Hematopoietic multipotent progenitor cell treated with erythropoietin and hydrocortisone succinate and interleukin-3 and kit ligand, for 17 days (in vitro differentiated cells): ENCODE data around the gene AIG1.

ENCODE experiments used
- DNase-seq: peaks from one replicate; pipeline ENCODE4 v3.0.0-alpha.2; 2015; ENCODE audit warnings: low spot score

The AIG1 gene

DNA sequence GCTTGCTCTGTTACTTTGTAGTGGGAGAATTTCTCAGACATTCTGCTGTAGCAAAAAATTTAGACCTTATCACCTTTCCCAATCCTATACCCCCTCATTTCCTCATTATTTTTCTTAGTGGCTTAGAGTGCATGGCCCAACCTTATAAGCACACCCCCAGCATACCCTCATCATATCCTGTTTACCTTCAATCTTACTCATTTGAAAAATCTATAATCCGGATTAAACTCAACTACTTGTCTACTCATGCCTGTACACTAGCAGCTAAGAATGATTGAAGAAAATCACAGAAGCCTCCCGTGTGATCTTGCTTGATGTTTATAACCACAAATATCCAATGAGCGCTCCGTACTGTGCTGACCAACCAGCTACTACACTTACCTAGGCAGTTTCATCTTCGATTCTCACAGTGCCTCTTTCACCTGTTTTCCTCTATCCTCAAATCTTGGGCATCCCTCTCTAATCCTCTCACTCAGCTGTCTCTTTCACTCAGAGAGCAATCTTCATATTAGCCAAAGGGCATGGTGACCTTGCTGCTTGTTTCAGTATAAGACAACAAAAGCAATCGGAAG lies 36.6 kb downstream of the AIG1 start:
- no peak for DNase-seq

DNA sequence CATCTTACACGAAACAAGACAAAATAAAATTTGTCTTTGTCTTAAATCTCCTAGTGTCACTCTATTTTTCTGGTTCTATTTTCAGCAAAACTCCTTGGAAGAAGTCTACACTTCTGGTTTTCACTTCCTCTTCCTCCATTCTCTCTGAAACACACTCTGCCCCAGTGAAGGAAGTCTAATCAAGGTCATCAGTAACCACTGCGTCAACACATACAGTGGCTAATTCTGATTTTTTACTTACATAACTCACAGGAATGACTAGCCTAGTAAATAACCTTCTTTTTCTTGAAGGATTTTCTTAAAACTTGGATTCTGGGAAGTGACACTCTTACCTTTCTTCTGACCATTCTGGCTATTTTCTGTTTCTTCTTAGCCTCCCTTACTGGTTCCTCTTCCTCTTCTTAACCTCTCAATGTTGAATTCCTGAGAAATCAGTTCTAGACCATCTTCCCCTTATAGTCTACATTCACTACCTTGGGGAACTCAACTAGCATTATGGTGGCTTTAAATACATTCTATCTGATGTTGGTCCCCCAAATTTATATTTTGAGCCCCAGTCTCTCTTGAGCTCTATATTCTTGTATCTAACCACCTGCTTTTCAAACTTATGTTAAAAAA lies 37.5 kb downstream of the AIG1 start:
- DNase-seq: no peak

DNA sequence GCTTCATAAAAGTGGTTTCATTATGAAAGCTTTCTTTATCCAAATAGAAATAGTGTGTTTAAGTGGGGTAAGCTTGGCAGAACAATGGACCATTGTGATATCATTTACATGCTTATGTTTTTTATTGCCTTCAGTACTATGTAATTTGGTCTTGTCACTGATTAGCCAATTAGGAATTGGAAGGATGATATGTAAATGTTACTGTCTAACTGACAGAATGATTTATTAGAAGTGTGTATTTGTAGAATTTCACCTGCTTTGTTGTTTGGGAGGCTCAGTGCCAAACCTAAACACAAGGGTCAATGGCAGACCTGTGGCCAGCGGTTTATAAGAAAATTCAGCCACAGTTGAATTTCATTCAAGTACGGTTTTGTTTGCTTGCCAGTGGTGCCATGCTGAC lies 39.0 kb downstream of the AIG1 start:
- DNase-seq: no peak

DNA sequence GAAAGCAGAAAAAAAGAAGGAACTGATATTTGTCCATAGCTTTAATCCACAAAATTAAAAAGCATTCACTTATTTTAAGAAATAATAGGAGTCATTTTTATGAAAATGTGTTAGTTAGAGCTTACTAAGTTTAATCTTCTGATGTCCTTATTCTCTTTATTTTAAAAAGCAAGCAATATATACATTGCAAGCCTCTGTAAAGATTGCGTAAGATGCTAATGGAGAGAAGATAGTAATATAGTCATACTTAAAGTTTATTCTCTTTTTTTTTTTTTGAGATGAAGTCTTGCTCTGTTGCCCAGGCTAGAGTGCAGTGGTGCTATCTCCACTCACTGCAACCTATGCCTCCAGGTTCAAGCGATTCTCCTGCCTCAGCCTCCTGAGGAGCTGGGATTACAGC lies 39.7 kb downstream of the AIG1 start:
- DNase-seq: no peak

DNA sequence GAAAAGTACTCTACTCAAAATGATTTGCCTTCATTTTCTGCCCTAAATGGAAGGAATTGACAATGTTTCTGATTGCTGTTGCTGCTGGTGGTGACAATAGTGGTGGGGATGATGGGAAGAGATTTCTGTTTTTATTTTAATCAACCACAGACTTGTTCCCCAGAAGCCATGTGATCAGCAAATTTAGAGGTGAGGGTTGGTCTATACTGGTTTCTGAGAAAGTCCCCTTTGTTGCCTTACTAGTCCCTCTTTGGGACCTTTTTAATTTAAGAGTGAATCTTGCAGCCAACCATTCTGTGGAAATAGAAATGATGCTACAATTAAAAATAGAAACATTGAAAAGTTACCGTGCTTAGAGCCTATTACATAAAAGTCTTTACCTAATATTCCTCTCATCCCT lies 43.2 kb downstream of the AIG1 start:
- DNase-seq: no peak

DNA sequence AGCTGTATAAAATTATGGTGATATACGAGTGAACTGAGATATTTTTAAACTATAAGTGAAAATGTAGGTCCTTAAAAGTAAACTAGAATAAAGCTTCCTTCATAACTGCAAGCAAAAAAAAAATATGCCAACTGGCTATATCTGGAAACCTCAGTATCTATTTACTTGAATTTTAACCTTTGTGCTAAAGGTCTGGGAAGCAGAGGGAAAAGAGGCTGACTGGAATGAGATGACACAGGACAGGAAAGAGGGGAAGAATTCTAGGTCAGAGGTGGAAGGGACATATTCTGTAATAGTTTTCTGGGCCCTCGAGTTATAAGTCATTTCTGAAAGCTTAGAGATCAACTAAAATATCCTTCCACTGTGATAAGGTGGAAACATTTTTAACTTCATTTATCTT lies 46.8 kb downstream of the AIG1 start:
- DNase-seq: no peak

DNA sequence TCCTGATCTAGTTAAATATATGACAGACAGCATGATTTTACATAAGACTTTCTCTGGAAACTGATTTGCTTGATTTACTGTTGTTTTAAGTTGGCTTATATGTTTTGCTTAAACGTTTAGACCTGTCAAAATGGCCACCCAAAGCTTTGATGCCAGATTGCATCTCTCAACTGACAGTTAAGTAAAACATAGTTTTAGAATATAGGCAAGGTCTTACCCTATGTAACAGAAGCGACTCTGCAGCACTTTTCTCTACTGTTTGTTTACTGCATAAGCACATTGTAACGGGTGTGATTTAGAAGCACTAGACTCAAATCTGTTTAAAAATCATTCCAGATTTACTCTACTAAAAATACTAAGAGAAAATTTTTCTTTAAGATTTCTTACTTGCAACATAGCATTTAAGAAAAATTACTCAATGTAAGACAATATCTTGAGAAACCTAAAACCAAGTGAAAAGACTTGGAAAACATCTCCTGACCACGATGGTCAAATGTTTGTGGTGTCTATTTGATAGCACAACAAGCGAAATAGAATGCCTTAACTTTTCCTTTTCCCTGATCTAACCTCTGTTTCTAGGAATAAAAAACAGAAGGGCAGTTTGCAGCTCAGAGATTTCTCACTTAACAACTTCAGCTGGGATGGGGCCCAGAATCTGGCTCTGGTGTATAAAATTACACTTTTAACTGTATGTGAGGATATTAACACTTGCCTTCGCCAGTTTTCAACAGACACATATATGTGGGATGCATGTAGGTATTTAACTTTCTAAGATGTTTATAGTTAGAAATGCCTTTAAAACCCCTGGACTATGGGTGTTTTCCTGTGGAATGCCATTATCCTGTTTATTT lies 47.4 kb downstream of the AIG1 start:
- DNase-seq: no peak

DNA sequence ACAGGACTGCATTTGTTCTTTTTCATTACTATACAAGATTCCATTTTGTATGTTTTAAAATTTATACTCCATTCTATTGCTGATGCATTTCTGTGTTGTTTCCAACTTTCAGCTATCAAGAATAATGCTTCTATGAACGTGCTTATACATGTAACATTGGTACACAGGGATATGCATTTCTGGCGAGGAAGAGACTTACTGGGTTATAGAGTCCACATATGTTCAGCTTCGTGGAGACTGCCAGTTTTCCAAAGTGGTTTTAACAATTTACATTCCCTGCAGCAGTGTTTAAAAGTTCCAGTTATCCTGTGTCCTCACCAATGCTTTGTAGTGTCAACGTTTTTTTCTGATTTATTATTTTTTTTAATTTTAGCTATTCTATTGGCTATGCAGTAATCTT lies 48.5 kb downstream of the AIG1 start:
- no peak for DNase-seq

DNA sequence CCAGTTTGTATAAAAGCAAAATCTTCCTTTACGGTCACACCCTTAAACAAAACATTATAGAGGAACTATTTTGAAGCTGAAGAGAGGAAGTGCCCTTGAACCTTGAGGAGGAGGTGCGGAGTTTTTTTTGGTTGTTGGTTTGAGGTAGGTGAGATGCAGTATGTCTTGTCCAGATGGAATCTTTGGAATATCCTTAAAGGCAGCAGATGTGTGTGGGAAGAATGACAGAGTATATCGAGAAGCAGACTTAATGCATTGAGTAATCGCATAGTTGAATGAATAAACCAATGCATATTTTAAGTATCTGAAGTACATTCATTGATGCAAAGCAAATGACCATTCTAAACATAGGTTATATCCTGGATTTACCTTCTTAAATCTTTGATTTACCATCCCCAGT lies 49.9 kb downstream of the AIG1 start:
- DNase-seq: no peak

DNA sequence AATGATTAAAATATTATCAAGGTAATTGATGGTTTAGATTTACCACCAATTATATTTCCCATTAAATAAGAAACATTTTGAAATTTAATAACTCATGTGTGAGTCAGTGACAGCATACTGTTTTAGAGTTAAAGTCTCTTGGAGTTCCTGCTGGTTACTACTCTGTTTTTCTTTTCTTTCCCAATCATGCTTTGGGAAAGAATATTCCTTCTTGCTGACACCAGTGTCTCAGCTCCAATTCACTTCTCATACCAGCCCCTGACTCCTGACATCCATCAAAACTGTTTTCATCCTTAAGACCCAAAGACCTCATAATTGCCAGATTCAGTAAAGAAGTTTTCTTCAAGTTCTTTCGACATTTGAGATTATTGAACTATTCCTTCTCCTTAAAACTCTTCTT lies 50.3 kb downstream of the AIG1 start:
- DNase-seq: no peak

DNA sequence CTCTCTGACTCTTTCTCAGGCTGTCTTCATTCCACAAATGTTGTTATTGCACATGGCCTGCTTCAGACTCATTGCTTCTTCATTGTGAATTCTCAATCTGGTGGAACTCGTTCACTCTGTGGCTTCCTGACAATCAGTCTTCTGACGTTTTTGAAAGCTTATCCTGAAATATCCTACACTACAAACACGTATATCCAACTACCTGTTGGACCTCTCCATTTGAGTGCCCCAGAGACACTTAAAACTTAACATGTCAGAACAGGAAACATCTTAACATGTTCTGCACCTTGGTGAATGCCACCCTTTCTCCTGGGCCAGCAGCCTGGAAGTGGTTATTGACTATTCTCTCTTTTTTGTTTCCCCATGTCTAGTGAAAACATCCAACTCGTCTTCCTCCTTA lies 50.8 kb downstream of the AIG1 start:
- DNase-seq: no peak

DNA sequence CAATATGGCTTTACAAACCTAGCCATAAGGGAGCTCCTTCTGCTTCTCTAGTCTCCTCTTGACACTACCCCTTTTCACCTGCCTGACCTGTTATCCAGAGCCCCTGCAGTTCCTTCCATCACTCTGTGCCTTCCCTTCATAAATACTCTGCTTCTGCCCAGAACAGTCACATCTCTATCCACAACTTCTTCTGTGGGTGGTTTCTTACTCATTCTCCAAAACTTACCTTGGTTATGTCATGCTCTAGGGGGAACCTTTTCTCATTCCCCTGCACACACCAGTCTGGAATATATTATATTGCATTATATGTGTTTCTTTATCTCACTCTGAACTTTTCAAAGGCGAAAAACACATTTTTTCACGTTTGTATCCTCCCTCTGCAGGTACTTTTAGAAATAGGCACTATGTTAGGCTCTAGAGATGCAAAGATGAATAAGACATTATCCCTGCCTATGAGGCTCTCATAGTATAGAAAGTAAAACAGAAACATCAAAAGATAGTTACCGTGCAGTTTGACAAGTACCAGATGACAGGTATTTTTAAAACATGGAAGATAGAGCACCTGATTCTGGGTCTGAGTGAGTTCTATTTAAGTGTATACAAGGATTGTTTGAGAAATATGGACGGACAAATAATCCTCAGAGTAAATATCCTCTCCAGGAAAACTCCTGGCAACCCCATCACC lies 51.5 kb downstream of the AIG1 start:
- DNase-seq: no peak

DNA sequence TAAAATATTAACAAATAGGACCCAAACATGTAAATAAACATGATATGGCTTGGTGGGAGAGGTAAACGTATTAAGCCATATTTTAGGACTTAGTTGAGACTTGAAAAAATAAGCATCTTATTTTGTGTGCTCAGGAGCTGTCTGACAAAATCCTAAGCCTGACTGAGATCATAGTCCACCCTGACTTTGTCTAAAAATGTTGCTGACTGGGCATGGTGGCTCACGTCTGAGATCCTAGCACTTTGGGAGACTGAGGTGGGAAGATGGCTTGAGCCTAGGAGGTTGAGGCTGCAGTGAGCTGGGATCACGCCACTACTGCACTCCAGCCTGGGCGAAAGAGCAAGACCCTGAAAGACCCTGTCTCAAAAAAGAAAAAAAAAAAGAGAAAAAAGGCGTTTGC lies 52.1 kb downstream of the AIG1 start:
- no peak for DNase-seq

DNA sequence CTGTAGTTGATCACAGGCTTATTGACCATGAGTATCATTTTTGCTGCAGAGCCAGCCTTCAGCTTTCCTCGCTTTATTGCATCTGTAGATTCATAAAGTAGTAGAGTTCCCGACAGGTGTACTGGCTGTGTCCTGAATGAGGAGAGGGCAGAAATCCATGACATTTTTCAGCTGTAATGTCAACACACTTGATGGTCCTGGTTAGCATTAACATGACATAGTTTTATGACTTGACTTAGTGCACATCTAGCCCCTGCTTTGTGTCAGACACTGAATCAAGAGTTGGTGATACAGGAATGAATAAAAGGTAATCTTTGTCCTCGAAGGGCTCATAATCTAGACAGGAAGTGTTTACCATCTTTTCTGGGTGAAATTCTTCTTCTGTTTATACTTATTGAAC lies 55.0 kb downstream of the AIG1 start:
- DNase-seq: no peak

DNA sequence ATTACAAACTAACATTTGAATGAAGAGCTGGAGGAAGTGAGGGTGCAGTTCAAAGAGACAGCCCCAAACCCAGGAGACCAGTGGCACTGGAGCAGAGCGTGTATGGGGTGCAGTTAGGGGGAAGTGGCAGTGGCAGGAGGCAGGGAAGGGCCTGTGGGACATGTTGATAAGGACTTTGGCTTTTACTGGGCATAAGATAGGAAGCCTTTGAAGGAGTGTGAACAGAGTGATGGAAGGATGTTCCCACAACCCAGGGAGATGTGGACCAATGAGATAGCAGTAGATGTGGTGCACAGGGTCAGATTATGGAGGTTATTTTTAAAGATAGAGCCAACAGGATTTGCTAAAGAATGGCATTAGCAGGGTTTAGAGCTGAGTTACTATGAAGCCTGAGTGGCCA lies 56.4 kb downstream of the AIG1 start:
- no peak for DNase-seq

DNA sequence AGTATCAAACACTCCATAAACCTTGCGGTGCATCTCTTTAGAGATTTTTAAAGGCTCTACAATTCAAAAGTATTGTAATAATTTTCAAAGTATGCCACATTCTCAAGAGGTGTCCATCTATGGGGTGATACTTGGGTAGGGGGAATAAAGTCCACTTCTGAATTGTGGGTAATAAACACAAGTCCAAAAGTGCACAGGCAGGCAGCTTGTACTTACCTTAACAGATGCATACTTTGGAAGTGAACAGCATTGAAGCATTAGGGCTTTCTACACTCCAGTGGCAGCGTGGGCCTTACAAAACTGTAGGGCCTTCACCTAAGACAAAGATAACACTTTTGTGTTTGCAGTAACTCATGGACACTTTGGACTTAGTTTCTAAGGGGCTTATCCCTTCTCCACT lies 58.6 kb downstream of the AIG1 start:
- DNase-seq: no peak

DNA sequence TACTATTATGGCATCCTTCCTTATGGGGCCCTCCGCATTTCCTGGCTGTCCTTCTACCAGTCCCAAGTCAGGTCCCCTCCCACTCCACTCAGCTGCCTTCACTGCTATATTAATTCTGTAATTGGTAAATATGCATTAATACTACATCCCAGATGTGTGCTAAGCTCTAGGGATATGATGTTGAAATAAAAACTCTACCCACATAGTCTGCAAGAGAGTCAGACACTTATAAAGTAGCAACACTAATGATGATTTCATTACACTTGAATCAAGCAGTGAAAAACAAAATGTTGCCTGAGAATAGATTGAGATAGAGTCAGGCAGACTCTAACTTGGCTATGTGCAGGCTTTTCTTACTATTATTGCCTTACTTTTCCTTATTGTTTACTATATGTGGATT lies 62.4 kb downstream of the AIG1 start:
- no peak for DNase-seq

DNA sequence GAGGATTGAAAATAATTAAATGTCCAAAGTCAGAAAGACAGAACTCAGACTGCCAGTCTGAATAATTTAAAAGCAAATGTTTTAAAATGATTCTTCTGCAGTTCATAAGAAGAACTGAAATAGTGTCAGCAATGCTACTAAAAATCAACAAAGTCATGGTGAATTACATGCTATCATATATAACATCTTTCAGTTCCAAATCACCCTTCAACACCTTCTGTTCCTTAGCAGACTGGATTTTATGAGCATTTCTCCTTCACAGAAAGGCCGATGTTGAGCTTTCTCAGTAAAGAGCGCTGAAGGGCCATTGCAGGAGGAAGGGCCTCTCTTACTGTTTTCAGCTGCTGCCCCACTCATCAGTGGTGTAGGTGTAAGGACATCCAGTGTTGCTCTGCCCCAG lies 63.3 kb downstream of the AIG1 start:
- no peak for DNase-seq

DNA sequence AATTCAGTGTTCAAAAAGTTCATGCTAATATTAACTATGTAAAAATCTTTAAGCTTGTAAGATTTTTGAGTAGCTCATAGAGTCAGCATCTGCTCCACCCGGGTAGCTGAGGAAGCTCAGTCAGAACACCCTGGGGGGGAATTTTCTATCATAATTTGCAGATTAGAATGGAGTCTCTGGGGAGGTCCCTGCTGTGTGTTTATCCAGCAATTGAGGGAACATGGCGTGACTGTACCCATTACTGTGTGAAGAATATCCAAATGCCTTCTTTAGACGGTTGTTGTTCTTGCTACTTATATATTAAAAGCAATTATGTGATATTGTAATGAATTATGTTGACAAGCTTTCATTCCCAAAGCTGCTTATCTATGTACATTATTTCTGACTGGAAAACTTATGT lies 64.8 kb downstream of the AIG1 start:
- no peak for DNase-seq

DNA sequence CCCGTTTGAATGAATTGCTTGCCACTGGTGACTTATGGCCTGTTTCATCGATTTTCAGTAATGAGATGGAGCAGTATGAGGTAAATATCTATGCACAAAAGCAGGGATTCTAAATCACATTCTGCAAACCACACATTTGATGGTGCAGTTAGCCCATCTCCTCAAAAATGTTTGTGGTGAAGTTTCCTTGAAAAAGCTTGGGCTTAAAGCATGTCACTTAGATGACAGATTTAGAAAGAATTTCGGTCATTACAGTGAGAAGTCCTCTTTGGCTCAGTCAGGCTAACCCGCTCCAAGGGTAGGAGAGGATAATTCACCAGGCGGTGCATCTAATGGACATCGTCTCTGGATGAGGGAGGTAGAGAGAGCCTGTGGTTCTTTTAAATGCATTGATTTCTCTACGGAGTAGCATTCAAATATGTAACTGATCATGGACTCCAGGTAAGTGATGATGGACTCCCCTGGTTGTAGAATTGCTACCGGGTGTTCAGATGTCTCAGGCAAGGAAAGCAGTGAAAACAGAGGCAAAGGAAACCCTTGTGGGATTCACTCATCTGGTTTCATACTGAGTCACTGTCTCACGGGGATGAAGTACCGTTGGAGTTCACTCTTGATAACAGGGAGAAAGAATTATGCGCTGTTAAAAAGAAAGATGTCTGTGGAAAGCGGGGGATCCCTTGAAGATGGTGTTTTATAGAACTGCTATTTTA lies 65.3 kb downstream of the AIG1 start:
- no peak for DNase-seq

DNA sequence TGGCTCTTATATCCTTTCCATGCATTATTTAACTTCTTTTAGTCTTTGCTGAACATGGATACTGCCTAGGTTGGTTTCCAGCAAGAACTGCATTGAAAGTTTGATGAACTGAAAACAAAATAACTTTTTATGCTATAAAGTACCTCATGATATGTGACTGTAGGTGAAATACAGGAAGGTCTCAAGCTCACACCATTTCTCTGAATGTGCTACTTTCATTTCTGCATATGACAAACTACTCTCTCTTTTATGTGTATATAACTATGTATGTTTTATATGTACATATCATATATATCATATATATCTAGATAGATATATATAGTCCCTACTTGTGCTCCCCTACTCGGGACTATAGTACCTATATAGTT lies 65.9 kb downstream of the AIG1 start:
- no peak for DNase-seq

DNA sequence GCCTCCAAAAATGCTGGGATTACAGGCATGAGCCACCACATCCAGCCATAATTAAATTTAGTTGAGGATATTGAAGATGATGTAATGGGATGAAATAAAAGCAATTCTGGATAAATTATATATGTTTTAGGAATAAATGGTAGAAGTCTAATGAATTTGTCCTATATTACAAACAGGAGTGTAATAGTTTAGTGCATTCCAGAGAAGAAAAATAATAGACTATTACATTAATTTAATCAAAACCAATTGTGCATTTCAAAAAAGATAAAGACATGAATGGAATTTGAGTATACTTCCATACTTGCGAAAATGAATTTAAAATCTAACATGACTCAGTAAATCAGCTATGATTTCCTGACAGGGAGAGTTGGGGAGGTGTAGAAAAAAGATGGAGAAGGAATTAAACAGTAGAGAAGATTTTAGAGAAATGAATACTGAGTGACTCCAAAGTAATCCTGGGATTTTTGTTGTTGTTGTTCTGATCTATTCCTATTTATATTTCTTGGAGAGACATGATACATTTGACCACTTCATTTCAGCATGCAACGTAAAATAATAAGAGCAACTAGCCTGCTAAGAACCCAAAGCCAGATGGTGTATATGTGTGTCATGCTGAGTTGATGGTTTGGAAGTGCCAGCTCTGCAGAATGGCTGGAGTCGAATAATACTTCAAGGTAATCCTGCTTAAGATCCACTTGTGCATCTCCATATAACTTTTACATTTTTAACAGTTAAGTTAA lies 67.4 kb downstream of the AIG1 start:
- no peak for DNase-seq
